ENCODE data around the gene DOK3.

Gene DOK3

DNA sequence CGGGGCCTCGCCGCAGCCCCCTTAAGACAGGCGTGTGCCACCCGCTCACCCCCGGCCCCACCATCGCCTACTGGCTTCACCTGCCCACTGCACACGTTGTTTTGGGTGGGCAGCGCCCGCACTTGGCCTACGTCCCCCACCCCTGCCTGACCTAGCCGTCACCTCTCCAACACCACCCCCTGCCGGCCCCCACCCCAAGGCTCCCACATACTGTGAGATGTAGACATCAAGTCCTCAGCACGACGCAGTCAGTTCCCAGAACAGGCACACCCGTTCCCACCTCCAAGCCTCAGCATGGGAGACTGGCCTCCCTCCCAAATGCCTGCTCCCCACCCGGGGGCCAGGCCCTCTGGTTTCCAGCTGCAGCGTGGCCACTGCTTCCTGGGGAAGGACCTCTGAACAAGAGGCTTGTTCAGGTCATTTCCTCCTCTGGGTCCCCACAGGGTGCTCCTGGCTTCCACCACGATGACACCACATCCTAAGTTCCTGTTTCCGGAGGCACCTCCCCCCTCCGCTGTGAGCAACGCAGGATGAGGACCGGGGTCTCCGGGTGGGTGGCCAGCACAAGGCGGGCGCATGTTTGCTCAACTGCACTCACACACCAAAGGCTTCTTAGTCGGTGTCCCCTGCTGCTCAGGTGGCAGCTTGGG is 47.5 kb downstream of the DOK3 start:
- no peak for DNase-seq

DNA sequence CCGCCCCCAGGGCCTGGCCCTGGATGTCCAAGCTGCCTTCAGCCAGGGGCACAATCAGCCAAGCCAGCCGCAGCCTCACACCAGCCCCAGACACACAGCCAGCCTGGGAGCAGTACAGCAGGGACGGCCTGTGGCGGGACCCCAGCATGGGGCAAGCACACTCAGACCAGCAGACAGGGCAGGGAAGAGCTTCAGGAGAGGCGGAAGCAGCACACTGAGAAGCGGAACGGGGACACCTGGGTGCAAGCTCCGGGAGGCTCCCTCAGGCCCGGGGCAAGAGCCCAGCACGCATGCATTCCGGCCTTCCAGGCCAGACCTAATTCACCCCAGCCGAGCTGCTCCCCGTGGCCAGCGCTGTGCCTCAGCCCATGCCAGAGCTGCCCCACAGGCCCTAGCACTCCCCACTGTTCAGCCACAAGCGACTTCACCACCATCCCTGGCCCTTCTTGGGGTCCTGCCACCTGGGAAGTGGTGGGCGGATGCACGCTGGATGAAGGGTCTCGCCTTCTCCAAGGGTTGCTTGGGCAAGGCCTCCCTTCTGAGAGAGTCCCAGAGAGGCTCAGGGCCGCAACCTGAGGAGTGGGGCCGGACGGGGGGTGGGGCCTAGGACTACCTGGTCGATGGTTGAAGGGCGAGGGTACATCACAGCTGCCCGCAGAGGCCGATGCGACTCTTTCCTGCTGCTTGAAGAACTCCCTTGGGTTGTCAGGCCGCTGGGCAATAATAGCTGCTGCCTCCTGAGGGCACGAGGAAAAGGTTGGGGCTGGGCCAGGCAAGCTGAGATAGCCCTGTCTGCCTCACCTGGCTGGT is 49.6 kb downstream of the DOK3 start:
- no peak for DNase-seq

DNA sequence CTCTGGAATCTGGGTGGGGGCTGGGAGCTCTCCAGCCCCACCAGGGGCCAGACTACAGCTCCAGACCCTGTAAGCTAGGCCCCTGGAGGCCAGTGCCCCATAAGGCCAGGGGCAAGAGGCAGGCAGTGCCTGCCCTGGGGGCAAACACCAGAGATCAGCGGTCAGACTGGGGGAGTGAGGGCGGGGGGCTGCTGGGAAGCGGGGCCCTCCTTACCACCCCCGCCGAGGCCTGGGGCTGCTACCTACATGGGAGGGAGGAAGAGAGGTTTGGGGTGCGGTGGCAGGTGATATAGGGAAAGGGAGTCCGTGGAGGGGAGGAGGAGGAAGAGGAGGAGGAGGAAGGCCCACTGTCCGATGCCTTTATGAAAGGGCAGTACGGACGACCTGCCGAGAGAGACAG is 50.3 kb downstream of the DOK3 start:
- DNase-seq = no peak

DNA sequence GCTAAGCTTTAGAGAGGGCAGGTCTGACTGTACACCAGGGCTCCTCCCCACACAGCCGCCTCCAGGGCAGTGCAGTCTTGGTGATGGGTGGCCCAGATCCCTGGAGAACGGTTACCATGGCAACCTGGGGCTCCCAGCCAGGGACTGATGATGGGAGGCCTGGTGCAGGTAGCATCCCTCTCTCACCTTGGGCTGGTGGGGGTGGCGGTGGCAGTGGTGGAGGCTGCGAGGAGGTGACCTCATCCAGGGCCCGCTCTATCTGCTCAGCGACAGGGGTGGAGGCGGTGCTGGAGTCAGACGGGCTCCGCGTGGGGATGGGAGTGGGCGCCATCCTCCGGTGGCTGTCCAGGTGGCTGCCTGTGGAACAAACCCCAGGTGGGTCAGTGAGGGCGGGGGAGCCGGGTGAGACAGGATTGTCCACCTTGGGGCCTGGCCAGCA is 50.7 kb downstream of the DOK3 start:
- no peak for DNase-seq

DNA sequence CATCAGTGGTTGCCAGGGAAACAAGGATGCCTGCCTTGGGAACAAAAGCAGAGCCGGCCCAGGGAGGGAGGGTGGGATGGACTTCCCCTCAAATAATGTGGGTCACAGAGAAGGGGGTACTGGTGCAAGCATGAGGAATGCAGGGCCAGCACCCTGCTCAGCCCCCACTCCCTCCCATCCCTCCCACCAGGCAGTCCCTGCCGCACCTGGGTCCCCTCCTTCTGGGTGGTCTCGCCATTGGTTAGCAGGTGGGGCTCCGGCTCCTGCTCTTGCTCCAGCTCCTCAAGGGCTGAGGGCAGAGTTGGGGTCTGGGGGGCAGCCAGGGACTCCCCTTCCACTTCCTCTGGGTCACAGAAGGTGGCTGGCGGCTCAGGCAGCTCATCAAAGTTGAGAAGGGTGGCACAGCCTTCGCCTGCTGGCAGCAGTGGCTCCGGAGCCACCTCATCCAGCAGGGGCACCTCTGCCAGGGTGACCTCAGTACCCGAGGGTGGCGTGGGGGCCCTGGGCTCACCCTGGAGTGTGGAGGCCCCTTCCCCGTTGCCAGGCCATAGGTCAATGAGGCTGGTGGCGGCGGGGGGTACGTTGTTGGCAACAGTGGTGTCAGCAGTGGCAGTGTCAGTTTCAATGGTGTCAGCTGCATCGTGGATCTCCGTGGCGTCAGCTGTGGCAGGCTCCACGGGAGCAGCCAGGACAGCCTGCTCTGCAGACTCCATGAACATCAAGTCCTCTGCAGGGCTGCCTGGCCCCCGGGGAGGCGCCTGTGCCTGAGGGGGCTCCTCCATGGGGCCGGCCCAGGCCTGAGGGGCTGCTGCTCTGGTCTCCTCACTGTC is 51.6 kb downstream of the DOK3 start:
- no peak for DNase-seq

DNA sequence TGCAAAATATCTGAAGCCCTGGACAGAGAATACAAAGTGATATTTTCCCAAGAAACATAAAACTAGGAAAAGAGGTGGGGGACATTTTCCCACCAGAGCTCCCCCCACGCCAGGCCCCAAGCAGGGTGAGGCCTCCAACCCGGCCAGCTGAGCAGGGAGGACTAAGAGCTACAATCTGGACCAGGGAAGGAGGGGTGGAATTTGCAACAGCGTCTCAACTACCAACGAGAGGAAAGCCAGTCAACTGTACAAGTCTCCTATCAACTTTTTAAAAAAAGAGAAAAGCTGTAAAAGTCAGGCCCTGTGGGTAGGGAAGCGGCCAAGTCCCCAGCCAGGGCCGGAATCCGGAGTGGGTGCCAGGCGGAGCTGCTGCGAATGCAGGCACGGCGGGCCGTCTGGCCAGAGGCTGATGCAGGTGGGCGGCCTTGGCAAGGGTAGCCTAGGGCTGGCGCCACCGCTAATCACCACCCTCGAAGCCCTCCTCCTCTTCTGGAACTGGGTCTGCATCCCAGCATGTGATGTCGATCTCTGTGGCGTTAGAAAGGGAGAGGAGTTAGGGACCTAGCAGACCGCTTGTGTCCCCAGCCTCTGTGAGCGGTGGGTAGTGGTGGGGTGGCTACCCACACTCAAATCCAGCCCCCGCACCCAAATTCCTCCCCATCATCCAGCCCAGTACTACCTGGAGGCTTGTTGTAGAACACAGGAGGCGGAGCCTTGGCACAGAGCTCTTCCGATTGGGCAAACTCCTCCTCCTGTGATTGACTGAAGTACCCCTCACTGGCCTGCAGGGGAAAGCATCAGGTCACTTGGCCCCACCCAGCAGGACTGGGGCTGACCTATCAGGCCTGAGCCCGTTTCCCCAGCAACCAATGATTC is 52.4 kb downstream of the DOK3 start:
- peak; percentile 88 for DNase-seq

DNA sequence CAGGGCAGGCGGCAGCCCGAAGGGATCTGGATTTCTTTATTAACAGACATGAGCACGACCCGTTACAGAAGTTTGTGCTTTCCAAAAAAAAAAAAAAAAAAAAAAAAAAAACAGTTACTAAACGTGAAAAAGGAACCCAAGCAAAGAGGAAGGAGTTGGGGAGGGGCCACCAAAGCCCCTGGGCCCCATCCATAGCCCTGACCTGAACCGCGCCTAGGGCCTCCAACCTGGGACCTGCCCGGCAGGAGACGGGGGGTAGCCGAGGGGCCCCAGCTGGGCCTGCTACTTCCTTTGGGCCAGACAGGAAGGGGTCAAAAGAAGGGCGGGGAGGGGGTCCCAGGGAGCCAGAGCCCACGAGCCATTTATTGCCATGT is 53.0 kb downstream of the DOK3 start:
- no peak for DNase-seq

DNA sequence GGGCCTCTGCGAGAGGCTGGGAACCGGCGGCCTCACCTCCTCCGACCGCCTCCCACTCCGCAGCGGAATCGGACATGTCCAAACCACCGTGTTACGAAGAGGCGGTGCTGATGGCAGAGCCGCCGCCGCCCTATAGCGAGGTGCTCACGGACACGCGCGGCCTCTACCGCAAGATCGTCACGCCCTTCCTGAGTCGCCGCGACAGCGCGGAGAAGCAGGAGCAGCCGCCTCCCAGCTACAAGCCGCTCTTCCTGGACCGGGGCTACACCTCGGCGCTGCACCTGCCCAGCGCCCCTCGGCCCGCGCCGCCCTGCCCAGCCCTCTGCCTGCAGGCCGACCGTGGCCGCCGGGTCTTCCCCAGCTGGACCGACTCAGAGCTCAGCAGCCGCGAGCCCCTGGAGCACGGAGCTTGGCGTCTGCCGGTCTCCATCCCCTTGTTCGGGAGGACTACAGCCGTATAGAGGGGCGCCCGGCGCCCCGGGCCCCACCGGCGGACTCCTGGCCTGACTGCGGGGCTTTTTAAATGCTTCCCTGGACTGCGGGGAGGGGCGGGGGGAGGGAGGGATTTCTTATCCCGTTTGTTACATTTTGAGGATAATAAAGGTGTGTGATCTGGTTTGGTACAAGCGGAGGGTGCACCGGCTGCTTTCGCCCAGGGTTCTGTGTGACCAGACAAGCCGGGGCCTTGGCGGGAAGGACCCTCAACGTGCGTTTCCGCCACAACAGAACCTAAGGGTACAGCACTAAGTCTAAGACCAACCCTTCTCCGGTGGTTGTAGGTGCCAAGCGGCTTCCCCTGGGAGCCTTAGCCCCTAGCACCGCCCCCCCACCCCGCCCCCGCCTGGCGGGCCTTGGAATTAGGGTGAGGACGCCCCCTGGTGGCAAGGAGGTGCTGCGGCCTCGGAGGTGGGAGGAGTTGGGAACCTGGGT is 53.7 kb downstream of the DOK3 start:
- peak; percentile 63 for DNase-seq

DNA sequence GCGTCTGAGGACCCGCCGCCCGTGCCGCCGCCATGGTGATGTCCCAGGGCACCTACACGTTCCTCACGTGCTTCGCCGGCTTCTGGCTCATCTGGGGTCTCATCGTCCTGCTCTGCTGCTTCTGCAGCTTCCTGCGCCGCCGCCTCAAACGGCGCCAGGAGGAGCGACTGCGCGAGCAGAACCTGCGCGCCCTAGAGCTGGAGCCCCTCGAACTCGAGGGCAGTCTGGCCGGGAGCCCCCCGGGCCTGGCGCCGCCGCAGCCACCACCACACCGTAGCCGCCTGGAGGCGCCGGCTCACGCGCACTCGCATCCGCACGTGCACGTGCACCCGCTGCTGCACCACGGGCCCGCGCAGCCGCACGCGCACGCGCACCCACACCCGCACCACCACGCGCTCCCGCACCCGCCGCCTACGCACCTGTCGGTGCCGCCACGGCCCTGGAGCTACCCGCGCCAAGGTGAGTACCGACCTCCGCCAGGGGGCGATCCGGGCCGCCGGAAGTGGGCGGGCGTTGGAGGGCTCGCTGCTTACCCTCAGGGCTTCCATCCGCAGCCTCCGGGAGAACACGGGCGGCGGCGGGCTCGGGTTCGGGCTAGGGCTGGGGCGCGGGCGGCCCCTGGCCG is 54.5 kb downstream of the DOK3 start:
- peak; percentile 51 for DNase-seq

DNA sequence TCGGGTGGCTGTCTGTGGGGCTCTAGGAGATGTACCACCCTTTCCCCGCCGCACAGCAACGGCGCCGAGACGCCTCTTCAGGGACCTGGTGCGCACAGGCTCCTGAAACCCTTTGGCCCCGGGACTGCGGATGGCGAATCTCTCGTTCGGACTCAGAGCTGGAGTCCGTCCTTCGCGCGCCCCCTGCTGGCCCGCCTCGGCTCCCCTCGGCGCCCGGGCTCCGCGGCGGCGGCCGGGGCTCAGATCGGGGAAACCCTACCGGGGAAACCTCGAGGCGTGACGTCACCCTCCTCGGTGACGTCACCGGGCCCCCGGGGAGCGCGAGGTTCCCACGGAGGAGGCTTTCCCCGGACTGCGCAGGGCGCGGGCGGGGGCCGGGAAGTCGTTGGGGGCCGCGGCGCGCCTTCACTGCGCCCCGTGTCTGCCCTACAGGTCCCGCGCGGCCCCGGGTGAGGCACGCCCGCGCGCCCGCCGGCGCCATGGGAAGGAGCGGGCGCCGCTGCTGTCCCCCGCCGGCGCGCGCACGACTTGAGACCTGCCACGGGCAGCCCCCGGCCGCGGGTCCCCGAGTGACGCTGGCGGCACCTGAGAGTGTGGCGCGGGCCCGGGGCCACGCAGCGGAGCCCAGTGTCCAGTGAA is 55.1 kb downstream of the DOK3 start:
- peak; percentile 45 for DNase-seq

DNA sequence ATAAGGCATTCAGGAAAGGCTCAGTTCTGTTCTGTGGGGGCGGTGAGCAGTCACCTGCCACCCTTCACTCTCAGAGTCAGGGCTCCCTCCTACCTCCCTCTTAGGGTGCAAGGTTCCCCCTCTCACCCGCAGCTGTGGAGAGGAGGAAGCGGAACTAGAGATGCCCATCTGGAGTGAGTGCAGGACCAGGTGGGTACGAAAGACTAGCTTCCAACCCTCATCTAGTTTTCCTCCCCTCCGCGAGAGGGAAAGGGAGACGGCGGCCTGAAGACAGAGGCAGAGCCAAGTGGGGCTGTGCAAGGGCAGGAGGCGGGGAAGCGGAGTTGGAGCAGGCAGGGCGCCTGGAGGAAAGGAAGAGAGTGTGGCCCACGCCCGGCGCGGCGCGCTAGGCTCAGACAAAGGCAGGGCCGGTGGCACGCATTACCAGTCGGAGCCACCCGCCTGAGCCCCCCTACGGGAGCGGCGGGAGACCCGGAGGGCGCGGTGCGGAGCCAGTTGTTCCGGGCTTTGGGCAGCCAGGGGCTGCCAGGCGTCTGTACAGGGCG is 55.7 kb downstream of the DOK3 start:
- DNase-seq = no peak

DNA sequence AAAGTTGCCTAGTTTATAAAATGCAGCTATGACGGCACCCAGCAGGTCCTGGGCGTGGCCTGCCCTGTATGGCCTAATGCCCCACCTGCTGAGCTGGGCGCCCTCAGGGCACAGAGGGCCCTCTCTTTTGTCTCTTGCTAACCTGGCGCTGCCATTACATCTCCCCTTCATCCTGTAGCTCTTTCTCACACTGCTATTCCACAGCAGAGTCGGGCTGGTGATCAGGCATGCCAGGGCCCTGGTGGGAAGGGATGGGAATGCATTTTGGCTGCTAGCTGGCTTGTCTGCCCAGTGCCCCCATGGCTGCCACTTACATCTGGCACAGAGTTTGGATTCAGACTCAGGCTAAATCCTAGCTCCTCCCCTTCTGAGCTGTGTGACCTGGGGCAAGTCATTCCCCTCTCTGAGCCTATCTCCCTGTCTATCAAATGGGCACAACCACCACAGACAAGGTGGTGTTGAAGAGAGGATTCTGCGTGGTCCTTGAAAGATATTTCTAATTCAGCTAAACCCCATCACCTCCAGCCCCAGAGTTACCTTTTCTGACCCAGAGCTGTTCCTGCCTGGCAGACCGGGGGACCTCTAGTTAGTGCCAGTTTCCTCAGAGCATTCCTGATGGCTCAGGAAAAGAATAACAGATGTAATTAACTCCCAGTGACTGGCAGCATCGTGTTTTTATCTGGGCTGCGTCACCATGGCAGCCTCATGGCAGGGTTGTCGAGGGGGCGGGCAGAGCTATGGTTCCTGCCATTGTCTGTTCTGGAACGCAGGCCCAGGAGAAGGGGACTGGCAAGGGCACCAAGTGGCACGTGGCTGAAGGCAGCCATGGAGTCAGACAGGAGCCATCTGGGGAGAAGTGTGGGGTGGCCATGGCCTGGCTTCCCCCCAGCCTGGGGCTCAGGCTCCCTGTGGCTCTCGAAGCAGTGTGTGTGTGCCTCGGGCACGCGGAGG is 56.7 kb downstream of the DOK3 start:
- no peak for DNase-seq
